Measurements from ENCODE around the gene IL1RAPL1.

The IL1RAPL1 gene

DNA sequence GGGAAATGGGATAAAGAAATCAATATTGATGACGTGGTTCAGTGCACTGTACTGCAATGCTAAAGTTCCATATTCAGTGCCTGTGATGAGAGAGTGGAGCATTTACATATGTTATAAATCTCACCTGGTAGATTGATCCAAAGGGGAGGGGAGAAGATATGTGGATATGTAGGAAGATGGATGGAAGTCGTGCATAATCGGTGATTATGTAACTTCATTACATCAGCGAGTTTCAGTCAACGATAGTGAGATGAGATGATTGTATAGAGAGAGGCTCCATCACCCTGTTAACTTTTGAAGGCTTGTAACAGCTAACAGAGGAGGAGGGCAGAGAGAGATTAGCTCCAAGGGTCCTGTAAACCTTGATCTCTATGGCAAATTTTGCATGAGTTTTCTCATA is 1.8 kb downstream of the IL1RAPL1 start:
- no peak for DNase-seq (ENCODE audit: low spot score)
- in situ Hi-C loops (cut with MboI; ENCODE audit: low sequenced_read_pairs, unreplicated experiment): no loop called here
- TF ChIP-seq CTCF (IDR thresholded peaks at IDR 0.05; ENCODE audit: borderline replicate concordance, control extremely low read depth, extremely low read depth, insufficient read depth, missing control alignments): no peak

- no peak for TF ChIP-seq CTCF (IDR thresholded peaks at IDR 0.05; ENCODE audit: borderline replicate concordance, control extremely low read depth, extremely low read depth, insufficient read depth, missing control alignments)
- no peak for DNase-seq (ENCODE audit: low spot score)
- in situ Hi-C loops (cut with MboI; ENCODE audit: low sequenced_read_pairs, unreplicated experiment): no loop called here
These were observed 3.1 kb downstream of the IL1RAPL1 start for GRCh38 chrX:28590396-28590795.

- no peak for DNase-seq (ENCODE audit: low spot score)
- TF ChIP-seq CTCF (IDR thresholded peaks at IDR 0.05; ENCODE audit: borderline replicate concordance, control extremely low read depth, extremely low read depth, insufficient read depth, missing control alignments): no peak
- in situ Hi-C loops (cut with MboI; ENCODE audit: low sequenced_read_pairs, unreplicated experiment): no loop called here
These were observed 4.3 kb downstream of the IL1RAPL1 start for GRCh38 chrX:28591542-28591941.

DNA sequence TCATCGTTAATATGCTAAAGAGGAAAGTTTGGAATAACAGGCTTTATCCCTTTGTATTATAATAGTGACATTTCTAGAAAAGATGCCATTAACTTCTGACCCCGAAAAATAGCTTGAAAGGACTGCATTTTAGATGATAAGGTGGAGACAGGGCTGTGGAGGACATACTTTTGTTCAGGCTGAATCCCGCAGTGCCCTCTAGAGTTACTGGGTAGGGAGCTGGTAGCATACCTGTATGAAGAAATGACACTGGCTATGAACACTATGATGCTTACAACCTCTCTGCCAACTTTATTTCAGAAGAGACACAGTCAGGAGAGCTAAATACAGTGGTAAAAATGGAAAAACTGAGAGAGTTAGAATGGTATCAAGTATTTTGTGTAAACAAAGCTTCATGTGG is 8.1 kb downstream of the IL1RAPL1 start:
- in situ Hi-C loops (cut with MboI; ENCODE audit: low sequenced_read_pairs, unreplicated experiment): no loop called here
- DNase-seq (ENCODE audit: low spot score): no peak
- no peak for TF ChIP-seq CTCF (IDR thresholded peaks at IDR 0.05; ENCODE audit: borderline replicate concordance, control extremely low read depth, extremely low read depth, insufficient read depth, missing control alignments)

DNA sequence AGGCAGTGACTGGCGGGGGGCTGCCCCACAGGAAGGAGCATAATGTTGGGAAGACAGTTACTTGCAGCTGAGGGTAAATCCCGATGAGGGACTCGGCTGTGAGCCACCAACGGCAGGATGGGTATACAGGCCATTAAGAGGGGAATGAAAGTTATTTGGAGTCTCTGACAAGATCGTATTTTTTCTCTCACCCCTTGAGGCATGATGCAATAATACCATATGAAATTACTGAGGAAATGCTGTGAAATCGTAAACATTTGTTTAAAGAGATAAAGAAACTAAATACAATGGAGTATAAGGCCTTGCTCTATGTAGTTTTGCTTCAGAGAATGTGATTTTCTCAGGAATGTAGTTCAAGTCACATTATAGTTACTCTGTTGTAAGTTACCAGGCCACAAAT is 12.7 kb downstream of the IL1RAPL1 start:
- DNase-seq (ENCODE audit: low spot score): no peak
- in situ Hi-C loops (cut with MboI; ENCODE audit: low sequenced_read_pairs, unreplicated experiment): no loop called here
- TF ChIP-seq CTCF (IDR thresholded peaks at IDR 0.05; ENCODE audit: borderline replicate concordance, control extremely low read depth, extremely low read depth, insufficient read depth, missing control alignments): no peak

- DNase-seq (ENCODE audit: low spot score): no peak
- in situ Hi-C loops (cut with MboI; ENCODE audit: low sequenced_read_pairs, unreplicated experiment): no loop called here
- no peak for TF ChIP-seq CTCF (IDR thresholded peaks at IDR 0.05; ENCODE audit: borderline replicate concordance, control extremely low read depth, extremely low read depth, insufficient read depth, missing control alignments)
These were observed 21.8 kb downstream of the IL1RAPL1 start for GRCh38 chrX:28609003-28609402.

All from GM13976 (cell line).